ENCODE results near the gene CACNG4.
A peak's percentile ranks its signal among the peaks of the same experiment; 100 is the strongest.

CACNG4 gene

GRCh38 chr17:66989076-66989475 lies 24.6 kb downstream of the CACNG4 start:
- no peak for TF ChIP-seq CTCF (IDR thresholded peaks at IDR 0.05; ENCODE audit: unreplicated experiment in 3 of 3)
- H3K4me3 Mint-ChIP-seq = no peak overlapping the region
- peaks cover 22% of the 10 kb centered on the region for H3K27me3 Mint-ChIP-seq (ENCODE audit: low read depth)
- H3K27ac Mint-ChIP-seq = no peak overlapping the region
- H3K9me3 Mint-ChIP-seq = no peaks in the 10 kb centered on the region
- no peaks in the 10 kb centered on the region for H3K36me3 Mint-ChIP-seq (ENCODE audit: low read depth)
- no peaks in the 10 kb centered on the region for H3K4me1 Mint-ChIP-seq

GRCh38 chr17:66989579-66989978 lies 25.1 kb downstream of the CACNG4 start:
- Mint-ChIP-seq H3K27me3 (ENCODE audit: low read depth) (peaks cover 20% of the 10 kb centered on the region), H3K27ac (no peak overlapping the region), H3K4me1 (no peaks in the 10 kb centered on the region), H3K4me3 (no peak overlapping the region), H3K36me3 (ENCODE audit: low read depth) (no peaks in the 10 kb centered on the region), H3K9me3 (no peaks in the 10 kb centered on the region)
- no peak for TF ChIP-seq CTCF (IDR thresholded peaks at IDR 0.05; ENCODE audit: unreplicated experiment in 3 of 3)

GRCh38 chr17:66990047-66990446 lies 25.5 kb downstream of the CACNG4 start:
- no peak for TF ChIP-seq CTCF (IDR thresholded peaks at IDR 0.05; ENCODE audit: unreplicated experiment in 3 of 3)
- no peaks in the 10 kb centered on the region for H3K4me1 Mint-ChIP-seq
- H3K4me3 Mint-ChIP-seq = no peak overlapping the region
- no peaks in the 10 kb centered on the region for H3K36me3 Mint-ChIP-seq (ENCODE audit: low read depth)
- H3K27ac Mint-ChIP-seq = no peak overlapping the region
- H3K9me3 Mint-ChIP-seq = no peaks in the 10 kb centered on the region
- H3K27me3 Mint-ChIP-seq (ENCODE audit: low read depth) = peaks cover 18% of the 10 kb centered on the region

GRCh38 chr17:66992911-66993442 lies 28.5 kb downstream of the CACNG4 start:
- H3K36me3 Mint-ChIP-seq (ENCODE audit: low read depth) = no peaks in the 10 kb centered on the region

GRCh38 chr17:66994361-66994760 lies 29.9 kb downstream of the CACNG4 start:
- Mint-ChIP-seq H3K27ac (no peak overlapping the region), H3K4me3 (no peak overlapping the region), H3K4me1 (no peaks in the 10 kb centered on the region), H3K36me3 (ENCODE audit: low read depth) (no peaks in the 10 kb centered on the region), H3K9me3 (peaks cover 2% of the 10 kb centered on the region), H3K27me3 (ENCODE audit: low read depth) (no peaks in the 10 kb centered on the region)
- TF ChIP-seq CTCF (IDR thresholded peaks at IDR 0.05; ENCODE audit: unreplicated experiment in 3 of 3) = no peak

More at GRCh38 chr17:66992911-66993442, 28.5 kb downstream of the CACNG4 start:
- Mint-ChIP-seq H3K27me3 (ENCODE audit: low read depth) (no peaks in the 10 kb centered on the region), H3K9me3 (no peaks in the 10 kb centered on the region), H3K4me1 (no peaks in the 10 kb centered on the region), H3K4me3 (no peak overlapping the region), H3K27ac (no peak overlapping the region)
- no peak for TF ChIP-seq CTCF (IDR thresholded peaks at IDR 0.05; ENCODE audit: unreplicated experiment in 3 of 3)

- Mint-ChIP-seq H3K36me3 (ENCODE audit: low read depth) (no peaks in the 10 kb centered on the region), H3K27me3 (ENCODE audit: low read depth) (no peaks in the 10 kb centered on the region), H3K4me1 (no peaks in the 10 kb centered on the region), H3K9me3 (peaks cover 2% of the 10 kb centered on the region), H3K27ac (peak overlapping the region in 1 of 3 experiments; percentile 5), H3K4me3 (no peak overlapping the region)
- no peak for TF ChIP-seq CTCF (IDR thresholded peaks at IDR 0.05; ENCODE audit: unreplicated experiment in 3 of 3)
Observed at GRCh38 chr17:66994930-66995535, 30.5 kb downstream of the CACNG4 start.

Data from nephron (organoid).